ENCODE measurements around the gene SORCS2.

SORCS2 gene

GRCh38 chr4:7275067-7275466, 82.7 kb downstream of the SORCS2 start:
- DNase-seq = no peak

DNA sequence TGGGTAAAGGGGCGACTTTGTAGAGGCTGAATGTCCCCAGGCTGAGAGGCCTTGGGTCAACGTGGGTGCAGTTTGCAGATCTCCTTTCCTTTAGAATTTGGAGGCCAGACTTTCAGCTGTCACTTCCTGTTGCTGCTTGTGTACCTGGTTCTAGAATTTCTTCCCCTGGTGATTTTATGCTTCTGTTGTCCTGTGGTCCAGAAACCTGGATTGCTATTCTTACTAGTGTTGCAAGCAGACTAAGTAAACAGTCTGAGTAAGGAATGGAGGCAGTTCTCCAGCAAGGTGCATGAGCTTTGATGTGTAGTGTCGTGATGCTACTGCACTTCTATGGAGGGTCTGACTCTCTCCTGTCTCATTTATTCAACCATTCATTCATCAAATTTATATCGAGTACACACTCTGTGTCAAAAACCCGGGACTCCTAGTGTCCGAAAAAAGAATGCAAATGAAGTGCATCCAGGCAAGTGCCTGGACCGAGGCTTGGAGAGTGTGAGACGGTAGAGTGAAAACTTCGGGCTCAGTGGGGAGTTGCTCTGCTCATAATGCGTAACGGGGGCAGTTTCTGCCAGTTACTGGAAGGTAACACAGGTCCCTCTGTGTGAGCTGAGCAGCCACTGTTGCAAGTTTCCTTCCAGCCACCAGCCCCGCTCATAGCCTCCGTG, 83.3 kb downstream of the SORCS2 start:
- DNase-seq = no peak

GRCh38 chr4:7276515-7276914, 84.2 kb downstream of the SORCS2 start:
- DNase-seq = no peak

DNA sequence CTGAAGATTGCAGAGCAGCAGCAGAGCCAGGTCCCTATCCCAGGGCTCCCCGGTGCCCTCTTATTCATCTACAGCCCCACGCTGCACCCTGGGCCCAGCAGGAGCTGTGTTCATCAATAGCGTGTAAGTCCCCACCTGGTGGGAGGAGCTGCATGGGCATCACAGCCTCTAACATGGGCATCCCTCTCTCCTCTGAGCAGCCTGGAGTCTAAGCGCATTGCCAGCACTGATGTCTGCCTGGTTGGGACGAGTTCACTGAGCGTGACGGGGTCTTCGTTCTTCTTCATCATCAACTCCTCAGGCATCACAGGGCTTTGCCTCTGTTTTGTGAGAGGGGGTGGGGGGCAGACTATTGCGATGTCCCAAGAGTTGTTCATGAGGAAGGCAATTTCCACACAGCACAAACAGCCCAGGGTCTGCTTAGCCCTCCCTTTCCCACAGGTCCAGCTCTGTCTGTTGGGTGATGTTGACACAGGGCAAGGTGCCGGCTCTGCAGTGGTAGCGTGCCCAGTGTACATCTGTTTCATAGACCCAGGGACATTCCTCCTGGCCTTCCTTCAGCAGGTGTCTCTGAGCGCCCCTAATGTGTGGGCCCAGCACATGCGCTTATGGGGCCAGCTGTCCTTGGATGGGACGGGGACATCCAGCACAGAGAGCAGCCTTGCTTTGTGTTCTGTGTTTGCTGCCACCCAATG, 85.9 kb downstream of the SORCS2 start:
- DNase-seq = no peak

DNA sequence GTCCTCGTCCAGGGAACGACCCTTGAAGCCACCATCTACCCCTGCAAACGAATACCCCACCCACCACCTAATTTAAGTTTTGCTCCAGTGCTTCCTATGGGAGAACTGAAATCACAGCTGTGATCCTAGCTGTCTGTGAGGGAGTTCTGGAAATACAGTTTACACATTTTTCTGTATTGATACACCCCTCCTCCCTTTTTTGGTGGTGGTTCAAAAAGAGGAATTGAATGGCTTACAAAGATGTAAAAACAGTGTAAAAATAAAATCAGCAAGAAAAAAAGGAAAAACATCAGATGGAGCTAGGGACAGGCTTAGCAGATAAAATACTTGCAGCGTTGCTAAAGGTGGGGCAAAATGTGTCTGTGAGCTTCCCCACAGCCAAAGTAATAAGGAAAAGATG, 86.6 kb downstream of the SORCS2 start:
- no peak for DNase-seq

DNA sequence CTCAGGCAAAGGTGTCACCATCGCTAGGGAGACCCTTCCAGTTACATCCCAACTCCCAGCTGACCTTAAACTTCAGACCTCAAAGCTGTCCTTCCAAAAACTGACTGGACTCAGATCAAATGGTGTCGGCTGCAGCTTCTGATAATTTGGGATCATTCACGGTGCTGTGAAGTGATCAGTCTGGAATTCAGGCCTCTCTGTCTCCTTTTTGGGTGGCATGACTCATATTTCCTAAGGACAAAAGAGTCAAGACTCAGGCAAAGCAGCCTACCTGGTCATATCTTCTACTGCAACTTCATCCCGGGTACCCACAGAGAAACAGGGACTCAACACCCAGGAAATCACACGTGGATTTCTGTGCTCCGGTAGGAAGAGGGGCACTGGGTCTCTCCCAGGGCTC, 87.6 kb downstream of the SORCS2 start:
- DNase-seq = no peak

DNA sequence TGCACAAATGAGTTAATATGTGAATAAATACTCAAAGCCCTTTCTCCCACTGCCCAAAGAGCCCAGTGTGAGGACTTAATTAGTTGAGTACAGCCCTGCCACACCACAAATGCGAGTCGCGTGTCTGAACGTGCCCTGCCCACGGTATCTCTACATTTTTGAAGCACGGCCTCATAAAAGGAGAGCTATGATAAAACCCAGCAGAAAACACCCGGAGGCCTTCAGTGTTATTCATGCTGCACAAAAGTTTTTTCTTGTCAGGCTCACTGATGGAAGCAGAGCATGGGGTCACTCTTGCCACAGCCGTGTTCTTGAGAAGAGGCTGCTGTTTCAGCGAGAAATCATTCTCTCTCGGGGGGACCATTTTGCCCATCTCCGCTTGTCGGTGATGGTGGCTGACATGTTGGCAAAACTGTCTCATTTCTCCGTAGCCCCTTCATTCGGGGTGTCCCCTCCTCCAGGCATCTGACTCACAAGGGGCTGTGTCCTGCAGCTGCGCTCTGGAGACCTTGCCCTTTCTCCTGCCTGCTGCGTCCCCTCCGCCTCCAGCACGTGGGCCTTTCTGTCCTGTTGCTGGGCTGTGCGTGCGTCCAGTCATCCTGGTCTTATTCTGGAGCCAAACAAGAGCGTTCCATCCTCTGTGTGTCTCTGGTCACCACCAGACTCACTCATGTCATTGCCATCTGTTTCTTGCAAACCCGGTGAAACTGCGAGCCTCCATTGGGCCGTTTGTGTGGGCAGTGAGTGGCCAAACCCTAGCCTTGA, 88.8 kb downstream of the SORCS2 start:
- DNase-seq = no peak

- peak; percentile 32 for DNase-seq
Measured at GRCh38 chr4:7281691-7282665, 89.6 kb downstream of the SORCS2 start.

DNA sequence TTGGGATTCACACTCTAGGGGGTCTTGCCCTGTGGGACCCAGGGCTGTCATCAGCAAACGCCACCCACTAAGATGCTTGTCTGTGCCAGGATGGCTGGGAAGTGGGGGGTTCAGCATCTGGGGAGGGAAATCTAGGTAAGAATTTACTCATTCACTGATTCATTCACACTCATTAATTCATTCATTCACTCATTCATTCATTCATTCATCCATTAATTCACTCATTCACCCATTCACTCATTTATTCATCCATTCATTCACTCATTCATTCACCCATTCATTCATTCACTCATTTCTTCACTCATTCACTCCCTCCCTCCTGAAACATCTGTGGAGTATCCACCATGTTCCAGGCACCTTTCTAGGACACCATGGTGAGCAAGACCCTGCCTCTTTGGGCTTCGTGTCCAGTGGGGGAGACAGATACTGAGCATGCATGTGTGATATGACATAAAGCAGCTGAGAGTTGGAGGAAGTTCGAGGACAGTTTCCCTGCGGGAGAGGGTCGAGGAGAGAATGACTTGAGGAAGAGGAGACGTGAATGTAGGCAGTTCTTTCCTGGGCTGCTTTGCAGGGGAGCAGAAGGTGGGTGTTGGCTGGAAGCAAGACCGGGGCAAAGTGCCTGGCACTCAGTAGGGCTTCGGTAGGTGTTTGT, 90.6 kb downstream of the SORCS2 start:
- DNase-seq = no peak

DNA sequence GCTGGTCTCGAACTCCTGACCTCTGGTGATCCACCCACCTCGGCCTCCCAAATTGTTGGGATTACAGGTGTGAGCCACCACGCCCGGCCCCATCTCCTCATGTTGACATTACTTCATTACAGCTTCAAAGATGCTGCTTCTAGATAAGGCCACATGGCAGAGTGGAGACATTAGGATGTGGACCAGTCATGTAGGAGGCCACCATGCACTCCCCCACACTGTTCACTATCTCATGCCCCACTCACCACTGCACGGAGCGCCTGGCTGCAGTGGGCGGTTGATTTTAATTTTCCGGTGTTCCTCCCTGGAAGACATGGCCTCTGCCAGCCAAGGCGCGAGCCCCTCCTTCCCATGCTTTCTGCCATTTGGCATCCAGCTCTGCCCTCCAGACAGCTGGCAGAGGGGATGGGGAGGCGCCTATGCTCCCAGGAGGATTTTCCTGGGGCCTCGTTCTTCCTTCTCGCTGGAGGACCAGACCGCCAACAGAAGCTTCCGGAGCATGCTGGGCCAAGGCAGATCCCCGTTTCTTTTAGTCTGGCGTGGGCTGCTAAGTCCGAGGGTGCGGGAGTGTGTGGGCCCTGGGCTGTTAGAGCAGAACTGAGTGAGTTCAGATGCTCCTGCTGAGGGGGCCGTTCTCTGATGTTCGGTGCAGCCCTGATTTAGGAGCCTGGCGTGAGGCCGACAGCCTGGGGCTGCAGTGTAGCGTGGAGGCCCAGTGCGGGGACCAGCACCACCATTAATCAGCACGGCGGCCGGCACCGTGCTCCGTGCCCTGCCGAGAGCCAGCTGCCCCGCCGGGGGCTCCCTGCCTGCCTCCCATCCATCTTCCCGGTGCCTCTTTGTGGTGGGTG, 93.1 kb downstream of the SORCS2 start:
- no peak for DNase-seq

DNA sequence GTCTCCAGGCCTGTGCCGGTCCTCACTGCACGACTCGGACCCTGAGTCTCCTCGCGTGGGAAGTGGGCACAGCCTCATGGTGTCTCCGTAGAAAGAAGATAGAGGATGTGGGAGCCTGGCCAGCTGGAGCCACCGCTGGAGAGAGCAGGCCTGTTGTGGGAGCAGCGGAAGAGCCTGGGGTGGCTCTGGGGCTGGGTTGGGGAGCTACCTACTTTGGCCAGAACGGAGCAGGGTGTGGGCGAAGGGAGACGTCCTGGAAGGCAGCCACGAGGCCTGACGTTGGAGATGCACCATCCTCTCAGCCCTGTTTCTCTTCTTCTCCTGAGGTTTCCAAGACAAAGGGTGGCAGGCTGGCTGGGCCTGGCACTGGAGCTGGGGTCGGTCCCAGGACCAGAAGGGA, 93.8 kb downstream of the SORCS2 start:
- DNase-seq = no peak

DNA sequence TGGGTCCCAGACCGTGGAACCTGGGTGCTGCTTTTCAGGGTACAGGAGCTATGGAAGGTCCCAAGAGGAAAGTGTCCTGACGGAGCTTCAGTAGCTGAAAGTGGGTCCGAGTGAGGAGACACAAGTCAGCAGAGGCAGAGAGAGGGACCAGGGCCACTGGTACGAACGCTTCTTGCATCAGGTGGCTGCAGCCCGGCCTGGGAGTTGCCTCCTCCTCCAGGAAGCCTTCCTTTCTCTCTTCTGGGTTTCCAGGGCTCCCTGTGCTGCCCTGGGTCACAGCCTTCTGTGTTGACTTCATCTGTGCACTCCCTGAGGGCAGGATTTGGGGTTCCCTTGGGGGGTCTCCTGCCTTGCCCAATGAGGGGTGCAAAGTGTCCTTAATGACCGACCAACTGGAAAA, 94.5 kb downstream of the SORCS2 start:
- no peak for DNase-seq

- DNase-seq = no peak
Measured at GRCh38 chr4:7287274-7287917, 95.1 kb downstream of the SORCS2 start.

DNA sequence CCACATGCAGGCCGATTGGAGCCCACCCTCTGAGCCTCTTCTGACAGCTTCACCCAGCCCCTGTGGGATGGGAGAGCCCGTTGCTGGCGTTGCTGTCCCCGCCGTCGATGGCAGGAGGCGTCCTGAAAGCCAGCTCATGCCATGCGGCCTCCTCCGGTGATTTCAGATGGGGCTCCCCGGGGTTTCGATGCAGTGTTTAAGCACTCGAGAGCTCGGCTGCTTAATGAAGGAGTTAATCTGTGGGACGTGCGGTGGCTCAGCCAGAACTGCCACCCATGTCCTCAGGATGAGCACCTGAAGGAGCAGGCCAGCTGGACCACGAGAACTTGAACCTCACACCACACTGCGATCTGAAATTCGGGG, 95.6 kb downstream of the SORCS2 start:
- DNase-seq = no peak

DNA sequence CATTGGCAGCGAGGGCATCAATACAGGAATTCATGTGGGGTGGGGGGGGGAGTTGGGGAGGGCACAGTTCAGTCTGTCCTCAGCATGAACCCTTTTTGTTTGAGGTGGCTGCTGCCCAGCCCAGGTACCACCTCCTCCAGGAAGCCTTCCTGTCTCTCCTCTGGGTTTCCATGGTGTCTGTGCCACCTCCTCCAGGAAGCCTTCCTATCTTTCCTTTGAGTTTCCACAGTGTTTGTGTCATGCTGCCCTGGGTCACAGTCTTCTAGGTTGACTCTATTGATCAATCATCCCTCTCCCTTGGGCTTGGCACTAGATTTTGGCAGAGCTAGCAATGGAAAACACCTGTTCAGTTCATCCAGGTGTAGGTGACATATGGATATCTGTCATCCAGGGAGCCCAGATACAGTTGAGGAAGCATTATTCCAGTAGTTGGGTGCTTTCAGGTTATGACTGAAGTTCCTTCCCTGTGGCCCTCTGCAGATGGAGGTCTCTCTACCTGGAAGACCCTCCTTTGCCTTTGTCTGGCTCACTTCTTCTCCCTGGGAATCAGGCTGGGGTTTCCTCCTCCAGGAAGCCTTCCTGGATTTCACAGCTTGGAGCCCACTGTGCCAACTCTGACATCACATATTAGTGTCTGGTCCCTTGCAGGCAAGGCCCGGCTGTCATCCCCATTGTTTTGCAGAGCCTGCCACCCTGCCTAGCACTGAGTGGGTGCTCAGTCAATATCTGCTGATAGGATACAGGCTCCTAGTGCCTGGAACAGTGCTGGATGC, 96.6 kb downstream of the SORCS2 start:
- DNase-seq = no peak

DNA sequence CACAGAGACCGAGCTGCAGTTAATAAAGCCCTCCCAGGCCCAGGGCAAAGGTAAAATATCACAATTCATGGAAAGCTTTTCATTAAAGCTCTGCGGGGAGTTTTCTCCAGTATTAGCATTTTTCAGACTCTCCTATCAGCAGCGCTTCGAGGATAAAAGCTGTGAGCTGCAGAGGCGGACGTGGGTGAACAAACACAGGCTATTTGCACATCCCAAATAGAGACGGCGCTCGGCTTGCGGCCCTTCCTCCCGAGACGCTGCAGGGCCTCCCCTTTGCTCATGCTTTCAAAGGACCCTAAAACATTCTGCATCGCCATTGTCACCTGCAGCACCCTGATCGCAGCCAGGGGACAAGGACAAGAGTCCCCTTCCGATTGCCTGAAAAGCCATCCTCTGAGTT, 97.3 kb downstream of the SORCS2 start:
- DNase-seq = no peak

GRCh38 chr4:7291372-7292114, 99.2 kb downstream of the SORCS2 start:
- DNase-seq = no peak

- no peak for DNase-seq
Measured at GRCh38 chr4:7293703-7294102, 101.4 kb downstream of the SORCS2 start.

- no peak for DNase-seq
Measured at GRCh38 chr4:7294176-7294756, 101.9 kb downstream of the SORCS2 start.
